ENCODE results near the gene KLRC4. TPM values are rescaled to one million over a fixed set of nuclear protein-coding genes. Genes with fewer than 3 reads are reported as not detected.

The KLRC4 gene, protein sequence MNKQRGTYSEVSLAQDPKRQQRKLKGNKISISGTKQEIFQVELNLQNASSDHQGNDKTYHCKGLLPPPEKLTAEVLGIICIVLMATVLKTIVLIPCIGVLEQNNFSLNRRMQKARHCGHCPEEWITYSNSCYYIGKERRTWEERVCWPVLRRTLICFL
- total RNA-seq (1.4 TPM), polyA plus RNA-seq (ENCODE audit: insufficient read depth, low read depth, low replicate concordance) (not detected)
- long read RNA-seq, donor 1 = 0 reads
- long read RNA-seq, donor 2 = 0 reads
- long read RNA-seq, donor 3 = 0 reads
- long read RNA-seq, donor 4 = 0 reads
- long read RNA-seq, donor 5 = 0 reads
- long read RNA-seq, donor 6 = 0 reads
- long read RNA-seq, donor 7 = 0 reads
- long read RNA-seq, donor 8 = 0 reads
- long read RNA-seq, donor 9 = 0 reads
- long read RNA-seq, donor 10 = 0 reads

DNA sequence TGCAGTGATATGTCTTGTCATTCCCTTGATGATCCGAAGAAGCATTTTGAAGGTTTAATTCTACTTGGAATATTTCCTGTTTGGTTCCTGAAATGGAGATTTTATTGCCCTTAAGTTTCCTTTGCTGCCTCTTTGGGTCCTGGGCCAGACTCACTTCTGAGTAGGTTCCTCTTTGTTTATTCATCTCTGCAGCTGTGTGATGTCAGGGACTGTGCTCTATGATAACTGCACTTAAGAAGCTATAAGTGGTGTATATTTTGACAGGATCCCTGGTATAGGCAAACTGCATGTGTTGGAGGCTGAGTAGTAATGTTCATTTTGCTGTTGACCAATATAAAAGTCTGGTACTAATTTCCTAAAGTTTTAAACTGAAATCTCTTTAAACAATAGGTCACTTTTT, at the start of gene KLRC4:
Gene KLRC4 (minus strand): TSS at position 366 of the 400 bp plus-strand sequence. CDS start 182 bp downstream, at position 184.
- H3K9ac ChIP-seq (ENCODE audit: low read length in 3 of 3) = no peak within 1 kb of the TSS
- no peak for TF ChIP-seq CTCF (IDR thresholded peaks at IDR 0.05; ENCODE audit: borderline replicate concordance, extremely low read depth, insufficient read depth)
- H3K9me3 ChIP-seq (ENCODE audit: control insufficient read depth in 2 of 3, insufficient read depth in 1 of 3, low read length in 3 of 3) = no peaks in the 10 kb centered on the region
- H3K27ac ChIP-seq (ENCODE audit: low read depth in 2 of 2, low read length in 2 of 2) = no peak within 1 kb of the TSS
- intact Hi-C loops (cut with DNase I) = no loop called here
- no peaks in the 10 kb centered on the region for H3K27me3 ChIP-seq (ENCODE audit: control insufficient read depth, insufficient read depth, low read length)
- H3K4me1 ChIP-seq (ENCODE audit: control insufficient read depth in 2 of 3, insufficient read depth in 2 of 3, low read depth in 1 of 3, low read length in 3 of 3) = no peaks in the 10 kb centered on the region
- FAIRE-seq (no peak), DNase-seq (peak in 1 of 5 donors; percentile 6)
- no peaks in the 10 kb centered on the region for H3K36me3 ChIP-seq (ENCODE audit: control insufficient read depth in 2 of 3, insufficient read depth in 3 of 3, low read length in 3 of 3)
- no peak within 1 kb of the TSS for H3K4me3 ChIP-seq (ENCODE audit: low read length in 3 of 3)

GRCh38 chr12:10457760-10458159, 48.2 kb upstream of the KLRC4 start:
- no peaks in the 10 kb centered on the region for H3K4me1 ChIP-seq (ENCODE audit: control insufficient read depth in 2 of 3, insufficient read depth in 2 of 3, low read depth in 1 of 3, low read length in 3 of 3)
- no peak overlapping the region for H3K27ac ChIP-seq (ENCODE audit: low read depth in 2 of 2, low read length in 2 of 2)
- FAIRE-seq (no peak), DNase-seq (no peak)
- H3K4me3 ChIP-seq (ENCODE audit: low read length in 3 of 3) = no peak overlapping the region
- TF ChIP-seq CTCF (IDR thresholded peaks at IDR 0.05; ENCODE audit: borderline replicate concordance, extremely low read depth, insufficient read depth) = no peak
- H3K36me3 ChIP-seq (ENCODE audit: control insufficient read depth in 2 of 3, insufficient read depth in 3 of 3, low read length in 3 of 3) = no peaks in the 10 kb centered on the region
- no peak overlapping the region for H3K9ac ChIP-seq (ENCODE audit: low read length in 3 of 3)
- intact Hi-C loops (cut with DNase I) = no loop called here
- H3K27me3 ChIP-seq (ENCODE audit: control insufficient read depth, insufficient read depth, low read length) = no peaks in the 10 kb centered on the region
- peaks cover 0 to 2% (median 2%) of the 10 kb centered on the region in 3 donors for H3K9me3 ChIP-seq (ENCODE audit: control insufficient read depth in 2 of 3, insufficient read depth in 1 of 3, low read length in 3 of 3)

DNA sequence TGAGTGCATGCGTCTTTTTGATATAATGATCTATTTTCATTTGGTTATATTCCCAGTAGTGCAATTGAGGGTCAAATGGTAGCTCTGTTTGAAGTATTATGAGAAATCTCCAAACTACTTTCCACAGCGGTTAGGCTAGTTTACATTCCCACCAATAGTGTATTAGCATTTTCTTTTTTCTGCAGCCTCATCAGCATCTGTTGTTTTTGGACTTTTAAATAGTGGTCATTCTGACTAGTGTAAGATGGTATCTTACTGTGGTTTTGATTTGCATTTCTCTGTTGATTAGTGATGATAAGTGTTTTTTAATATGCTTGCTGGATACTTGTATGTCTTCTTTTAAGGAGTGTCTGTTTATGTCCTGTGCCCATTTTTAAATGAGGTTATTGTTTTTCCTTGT, 47.3 kb upstream of the KLRC4 start:
- H3K4me1 ChIP-seq (ENCODE audit: control insufficient read depth in 2 of 3, insufficient read depth in 2 of 3, low read depth in 1 of 3, low read length in 3 of 3) = no peaks in the 10 kb centered on the region
- H3K4me3 ChIP-seq (ENCODE audit: low read length in 3 of 3) = no peak overlapping the region
- no peak overlapping the region for H3K27ac ChIP-seq (ENCODE audit: low read depth in 2 of 2, low read length in 2 of 2)
- H3K27me3 ChIP-seq (ENCODE audit: control insufficient read depth, insufficient read depth, low read length) = no peaks in the 10 kb centered on the region
- no peak overlapping the region for H3K9ac ChIP-seq (ENCODE audit: low read length in 3 of 3)
- FAIRE-seq (no peak), DNase-seq (no peak)
- H3K9me3 ChIP-seq (ENCODE audit: control insufficient read depth in 2 of 3, insufficient read depth in 1 of 3, low read length in 3 of 3) = peaks cover 0 to 2% (median 2%) of the 10 kb centered on the region in 3 donors
- TF ChIP-seq CTCF (IDR thresholded peaks at IDR 0.05; ENCODE audit: borderline replicate concordance, extremely low read depth, insufficient read depth) = no peak
- no peaks in the 10 kb centered on the region for H3K36me3 ChIP-seq (ENCODE audit: control insufficient read depth in 2 of 3, insufficient read depth in 3 of 3, low read length in 3 of 3)
- intact Hi-C loops (cut with DNase I) = no loop called here
